ENCODE measurements around the gene TEN1. TPM values are rescaled to one million over a fixed set of nuclear protein-coding genes. Genes with fewer than 3 reads are reported as not detected.

The TEN1 gene
- total and polyA plus RNA-seq, 9 of the 15 experiments (the other 6 are each of a cell fraction or from before 2014, with no cell fraction given) = 1.3 to 25.7 (median 10.1) TPM

GRCh38 chr17:75931062-75931461 lies 48.0 kb upstream of the TEN1 start:
- peaks cover 5% of the 10 kb centered on the region for H3K9me1 ChIP-seq (ENCODE audit: control insufficient read depth, insufficient read depth, low read length)
- no peaks in the 10 kb centered on the region for H3K79me2 ChIP-seq (ENCODE audit: control insufficient read depth, insufficient read depth, low read length)
- no peaks in the 10 kb centered on the region; a peak in 1 of 5 replicates for H3K4me1 ChIP-seq (replicated peaks in 1 of 2; ENCODE audit: control insufficient read depth in 2 of 2, insufficient read depth in 2 of 2, low read length in 2 of 2)
- ATAC-seq (no peak), FAIRE-seq (no peak), DNase-seq (ENCODE audit: extremely low read depth in 1 of 4, low spot score in 3 of 4) (no peak)
- peaks cover 5% of the 10 kb centered on the region; the same call in 1 of the 3 replicates for H3K36me3 ChIP-seq (ENCODE audit: control insufficient read depth, insufficient read depth, low read length)
- intact Hi-C loops (cut with micrococcal nuclease) (no loop called here), in situ Hi-C loops (cut with MboI) (no loop called here)
- no peak overlapping the region for H3K4me3 ChIP-seq
- 64% methylated on average over 4 of the region's 4 CpGs for WGBS (ENCODE audit: insufficient coverage, low coverage, missing lambda C conversion rate)
- no peaks in the 10 kb centered on the region for H3K27me3 ChIP-seq (ENCODE audit: control insufficient read depth in 2 of 2, insufficient read depth in 2 of 2, low read length in 2 of 2)
- TF ChIP-seq SMAD4 (CRISPR knock-in tag; conservative IDR thresholded peaks at IDR 0.05) = no peak
- no peak for TF ChIP-seq PHB (CRISPR knock-in tag; IDR thresholded peaks at IDR 0.05)
- no peak for TF ChIP-seq ATF1 (CRISPR knock-in tag; IDR thresholded peaks at IDR 0.05)
- TF ChIP-seq ATF1 (tag; IDR thresholded peaks at IDR 0.05) = no peak
- TF ChIP-seq ELF1 (tag; IDR thresholded peaks at IDR 0.05) = no peak
- TF ChIP-seq HCFC1 (IDR thresholded peaks at IDR 0.05; ENCODE audit: low read depth, low read length) = no peak
- TF ChIP-seq SMAD2 (IDR thresholded peaks at IDR 0.05; ENCODE audit: low read depth, low read length) = no peak
- TF ChIP-seq, protein P1, sequence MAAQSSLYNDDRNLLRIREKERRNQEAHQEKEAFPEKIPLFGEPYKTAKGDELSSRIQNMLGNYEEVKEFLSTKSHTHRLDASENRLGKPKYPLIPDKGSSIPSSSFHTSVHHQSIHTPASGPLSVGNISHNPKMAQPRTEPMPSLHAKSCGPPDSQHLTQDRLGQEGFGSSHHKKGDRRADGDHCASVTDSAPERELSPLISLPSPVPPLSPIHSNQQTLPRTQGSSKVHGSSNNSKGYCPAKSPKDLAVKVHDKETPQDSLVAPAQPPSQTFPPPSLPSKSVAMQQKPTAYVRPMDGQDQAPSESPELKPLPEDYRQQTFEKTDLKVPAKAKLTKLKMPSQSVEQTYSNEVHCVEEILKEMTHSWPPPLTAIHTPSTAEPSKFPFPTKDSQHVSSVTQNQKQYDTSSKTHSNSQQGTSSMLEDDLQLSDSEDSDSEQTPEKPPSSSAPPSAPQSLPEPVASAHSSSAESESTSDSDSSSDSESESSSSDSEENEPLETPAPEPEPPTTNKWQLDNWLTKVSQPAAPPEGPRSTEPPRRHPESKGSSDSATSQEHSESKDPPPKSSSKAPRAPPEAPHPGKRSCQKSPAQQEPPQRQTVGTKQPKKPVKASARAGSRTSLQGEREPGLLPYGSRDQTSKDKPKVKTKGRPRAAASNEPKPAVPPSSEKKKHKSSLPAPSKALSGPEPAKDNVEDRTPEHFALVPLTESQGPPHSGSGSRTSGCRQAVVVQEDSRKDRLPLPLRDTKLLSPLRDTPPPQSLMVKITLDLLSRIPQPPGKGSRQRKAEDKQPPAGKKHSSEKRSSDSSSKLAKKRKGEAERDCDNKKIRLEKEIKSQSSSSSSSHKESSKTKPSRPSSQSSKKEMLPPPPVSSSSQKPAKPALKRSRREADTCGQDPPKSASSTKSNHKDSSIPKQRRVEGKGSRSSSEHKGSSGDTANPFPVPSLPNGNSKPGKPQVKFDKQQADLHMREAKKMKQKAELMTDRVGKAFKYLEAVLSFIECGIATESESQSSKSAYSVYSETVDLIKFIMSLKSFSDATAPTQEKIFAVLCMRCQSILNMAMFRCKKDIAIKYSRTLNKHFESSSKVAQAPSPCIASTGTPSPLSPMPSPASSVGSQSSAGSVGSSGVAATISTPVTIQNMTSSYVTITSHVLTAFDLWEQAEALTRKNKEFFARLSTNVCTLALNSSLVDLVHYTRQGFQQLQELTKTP (IDR thresholded peaks at IDR 0.05; ENCODE audit: low read depth in 1 of 2, partially characterized antibody in 2 of 2) = no peak
- TF ChIP-seq HMG20A (CRISPR knock-in tag; conservative IDR thresholded peaks at IDR 0.05) = no peak
- no peak for TF ChIP-seq MCM2 (IDR thresholded peaks at IDR 0.05; ENCODE audit: low read depth)
- no peak for TF ChIP-seq ZNF696 (CRISPR knock-in tag; conservative IDR thresholded peaks at IDR 0.05)
- TF ChIP-seq BRD9 (IDR thresholded peaks at IDR 0.05; ENCODE audit: low read depth, partially characterized antibody) = no peak
- TF ChIP-seq ZFPM2 (CRISPR knock-in tag; IDR thresholded peaks at IDR 0.05) = no peak
- TF ChIP-seq HOMEZ (CRISPR knock-in tag; IDR thresholded peaks at IDR 0.05) = no peak
- no peak for TF ChIP-seq HMGN3 (IDR thresholded peaks at IDR 0.05; ENCODE audit: borderline replicate concordance, extremely low read depth, insufficient read length, low read depth, low read length)
- no peak for TF ChIP-seq ASH1L (IDR thresholded peaks at IDR 0.05; ENCODE audit: borderline replicate concordance, low read depth, partially characterized antibody)
- no TSS peak for BruUV-seq (replicated peaks)
- no peak overlapping the region for H2AFZ ChIP-seq (ENCODE audit: low read depth, low read length)
- POLR2A ChIA-PET = interaction anchor here (1.1 to 1.7 kb wide), 2 partner anchors 11 to 156 kb away, joined by 5 to 7 read pairs; no protein-coding TSS in a partner anchor
- H3K27ac ChIP-seq (ENCODE audit: extremely low read depth, low read depth, low read length) = no peak overlapping the region
- no peaks in the 10 kb centered on the region for H3K9me3 ChIP-seq (replicated peaks; ENCODE audit: control insufficient read depth, insufficient read depth, low read depth, low read length)
- H3K4me2 ChIP-seq (ENCODE audit: insufficient read depth, low read length) = no peak overlapping the region
- H3K9ac ChIP-seq (ENCODE audit: insufficient read depth in 1 of 2, low read depth in 2 of 2, low read length in 2 of 2) = no peak overlapping the region
- no peaks in the 10 kb centered on the region for H4K20me1 ChIP-seq (replicated peaks; ENCODE audit: control insufficient read depth, insufficient read depth, low read length)
- CTCF ChIA-PET (ENCODE audit: low intra/inter-chr PET ratio) = no interaction called here
